ENCODE measurements around the gene VSIG10L. TPM values are rescaled to one million over a fixed set of nuclear protein-coding genes. Genes with fewer than 3 reads are reported as not detected.

VSIG10L gene
- total RNA-seq, 1 donor from 2014 or later, result 3.5 TPM

- Mint-ChIP-seq H3K4me1 (ENCODE audit: unreplicated experiment) (peaks cover 9% of the 10 kb centered on the region), H3K4me3 (ENCODE audit: unreplicated experiment) (peak overlapping the region; percentile 87), H3K9me3 (ENCODE audit: unreplicated experiment) (no peaks in the 10 kb centered on the region), H3K27me3 (ENCODE audit: unreplicated experiment) (no peaks in the 10 kb centered on the region), H3K27ac (ENCODE audit: unreplicated experiment) (no peak overlapping the region), H3K36me3 (ENCODE audit: unreplicated experiment) (no peaks in the 10 kb centered on the region)
- DNase-seq (ENCODE audit: extremely low spot score, unreplicated experiment), result no peak
- TF ChIP-seq, protein P1, sequence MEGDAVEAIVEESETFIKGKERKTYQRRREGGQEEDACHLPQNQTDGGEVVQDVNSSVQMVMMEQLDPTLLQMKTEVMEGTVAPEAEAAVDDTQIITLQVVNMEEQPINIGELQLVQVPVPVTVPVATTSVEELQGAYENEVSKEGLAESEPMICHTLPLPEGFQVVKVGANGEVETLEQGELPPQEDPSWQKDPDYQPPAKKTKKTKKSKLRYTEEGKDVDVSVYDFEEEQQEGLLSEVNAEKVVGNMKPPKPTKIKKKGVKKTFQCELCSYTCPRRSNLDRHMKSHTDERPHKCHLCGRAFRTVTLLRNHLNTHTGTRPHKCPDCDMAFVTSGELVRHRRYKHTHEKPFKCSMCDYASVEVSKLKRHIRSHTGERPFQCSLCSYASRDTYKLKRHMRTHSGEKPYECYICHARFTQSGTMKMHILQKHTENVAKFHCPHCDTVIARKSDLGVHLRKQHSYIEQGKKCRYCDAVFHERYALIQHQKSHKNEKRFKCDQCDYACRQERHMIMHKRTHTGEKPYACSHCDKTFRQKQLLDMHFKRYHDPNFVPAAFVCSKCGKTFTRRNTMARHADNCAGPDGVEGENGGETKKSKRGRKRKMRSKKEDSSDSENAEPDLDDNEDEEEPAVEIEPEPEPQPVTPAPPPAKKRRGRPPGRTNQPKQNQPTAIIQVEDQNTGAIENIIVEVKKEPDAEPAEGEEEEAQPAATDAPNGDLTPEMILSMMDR (IDR thresholded peaks at IDR 0.05), result no peak
Measured at GRCh38 chr19:51337861-51338562, 3.9 kb downstream of the VSIG10L start.

DNA sequence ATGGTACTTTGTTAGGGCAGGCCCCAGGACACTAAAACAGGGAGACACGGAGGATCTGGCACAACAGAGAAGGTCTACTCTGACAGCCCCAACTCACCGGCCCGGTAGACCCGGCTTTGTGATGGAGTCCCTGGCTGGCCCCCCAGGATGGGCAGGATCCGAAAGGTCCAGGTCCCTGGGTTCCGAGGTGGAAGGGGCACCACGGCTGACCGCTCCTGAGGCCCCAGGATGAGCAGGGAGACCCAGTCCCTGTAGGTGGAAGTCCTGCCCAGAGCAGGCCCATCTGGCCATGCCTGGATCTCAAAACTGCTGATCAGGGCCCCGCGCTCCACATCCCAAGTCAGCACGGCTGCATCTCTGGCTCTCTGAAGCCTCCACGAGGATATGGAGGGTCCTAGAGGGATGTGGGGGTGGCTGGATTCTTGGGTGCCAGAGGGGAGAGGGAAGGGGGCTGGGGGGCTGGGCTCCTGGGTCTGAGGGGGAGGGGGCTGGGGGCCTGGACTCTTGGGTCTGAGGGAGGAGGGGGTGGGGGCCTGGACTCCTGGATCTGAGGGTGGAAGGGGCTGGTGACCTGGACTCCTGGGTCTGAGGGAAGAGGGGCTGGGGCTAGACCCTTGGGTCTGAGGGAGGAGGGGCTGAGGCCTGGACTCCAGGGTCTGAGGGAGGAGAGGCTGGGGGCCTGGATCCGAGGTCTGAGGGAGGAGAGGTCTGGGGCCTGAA lies 4.6 kb downstream of the VSIG10L start:
- no peak for DNase-seq (ENCODE audit: extremely low spot score, unreplicated experiment)
- TF ChIP-seq, protein P1 (IDR thresholded peaks at IDR 0.05), result no peak
- Mint-ChIP-seq H3K27me3 (ENCODE audit: unreplicated experiment) (no peaks in the 10 kb centered on the region), H3K4me3 (ENCODE audit: unreplicated experiment) (no peak overlapping the region), H3K27ac (ENCODE audit: unreplicated experiment) (no peak overlapping the region), H3K36me3 (ENCODE audit: unreplicated experiment) (no peaks in the 10 kb centered on the region), H3K9me3 (ENCODE audit: unreplicated experiment) (no peaks in the 10 kb centered on the region), H3K4me1 (ENCODE audit: unreplicated experiment) (peaks cover 9% of the 10 kb centered on the region)

DNA sequence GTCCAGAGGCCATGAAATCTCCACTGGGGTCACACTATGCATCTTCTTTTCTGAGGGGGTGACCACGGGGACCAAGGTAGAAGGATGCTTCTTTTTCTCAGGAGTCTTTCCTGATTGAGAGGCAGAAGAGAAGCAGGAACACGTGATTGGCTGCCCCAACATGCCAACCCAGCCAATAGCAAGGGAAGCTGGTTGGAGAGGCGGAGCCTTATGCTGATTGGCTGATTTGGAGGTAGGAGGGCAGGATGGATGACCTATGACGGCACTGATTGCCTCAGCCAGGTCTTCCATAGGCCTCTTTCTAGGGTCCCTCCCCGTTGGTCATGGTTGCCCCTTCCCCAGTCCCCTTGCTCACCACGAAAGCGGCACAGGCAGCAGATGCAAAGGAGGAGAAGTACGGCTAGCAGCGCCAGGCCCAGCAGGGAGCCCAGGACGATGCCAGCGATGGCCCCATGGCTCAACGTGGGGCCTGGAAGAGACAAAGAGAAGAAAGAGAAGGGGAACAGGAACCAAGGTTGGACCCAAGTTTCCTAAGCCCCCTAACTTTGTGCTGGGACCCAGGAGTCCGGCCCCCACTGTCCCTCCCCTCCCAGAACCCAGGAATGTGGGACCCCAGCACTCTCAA lies 8.0 kb downstream of the VSIG10L start:
- no peak for DNase-seq (ENCODE audit: extremely low spot score, unreplicated experiment)
- Mint-ChIP-seq H3K4me1 (ENCODE audit: unreplicated experiment) (peaks cover 4% of the 10 kb centered on the region), H3K27me3 (ENCODE audit: unreplicated experiment) (no peaks in the 10 kb centered on the region), H3K4me3 (ENCODE audit: unreplicated experiment) (no peak overlapping the region), H3K9me3 (ENCODE audit: unreplicated experiment) (peaks cover 15% of the 10 kb centered on the region), H3K27ac (ENCODE audit: unreplicated experiment) (no peak overlapping the region), H3K36me3 (ENCODE audit: unreplicated experiment) (peaks cover 8% of the 10 kb centered on the region)
- TF ChIP-seq, protein P1 (IDR thresholded peaks at IDR 0.05), result no peak

- Mint-ChIP-seq H3K4me3 (ENCODE audit: unreplicated experiment) (no peak overlapping the region), H3K27ac (ENCODE audit: unreplicated experiment) (no peak overlapping the region), H3K4me1 (ENCODE audit: unreplicated experiment) (peaks cover 1% of the 10 kb centered on the region), H3K36me3 (ENCODE audit: unreplicated experiment) (peaks cover 8% of the 10 kb centered on the region), H3K9me3 (ENCODE audit: unreplicated experiment) (peaks cover 15% of the 10 kb centered on the region), H3K27me3 (ENCODE audit: unreplicated experiment) (no peaks in the 10 kb centered on the region)
- DNase-seq (ENCODE audit: extremely low spot score, unreplicated experiment), result no peak
- TF ChIP-seq, protein P1 (IDR thresholded peaks at IDR 0.05), result no peak
Measured at GRCh38 chr19:51331716-51332115, 10.2 kb downstream of the VSIG10L start.

DNA sequence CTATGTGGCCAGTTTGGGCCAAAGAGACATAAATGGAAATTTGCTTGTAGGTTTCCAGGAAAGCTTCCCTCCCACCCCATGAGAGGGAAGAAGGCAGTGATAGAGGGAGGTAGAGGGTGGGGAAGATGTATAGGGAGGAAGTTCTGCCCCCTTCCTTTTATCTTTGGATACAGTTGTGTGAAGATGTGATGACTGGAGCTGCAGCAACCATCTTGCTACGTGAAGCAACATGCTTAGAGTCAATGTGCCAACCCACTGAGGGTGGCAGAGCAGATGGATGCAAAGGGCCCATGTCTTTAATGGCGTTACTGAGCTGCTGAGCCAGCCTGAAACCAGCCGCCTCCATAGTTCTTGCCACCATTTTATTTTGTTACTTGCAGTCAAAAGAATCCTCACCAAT lies 10.7 kb downstream of the VSIG10L start:
- H3K27me3 Mint-ChIP-seq (ENCODE audit: unreplicated experiment), result no peaks in the 10 kb centered on the region
- TF ChIP-seq, protein P1 (IDR thresholded peaks at IDR 0.05), result no peak
- peaks cover 1% of the 10 kb centered on the region for H3K4me1 Mint-ChIP-seq (ENCODE audit: unreplicated experiment)
- H3K36me3 Mint-ChIP-seq (ENCODE audit: unreplicated experiment), result peaks cover 8% of the 10 kb centered on the region
- no peak for DNase-seq (ENCODE audit: extremely low spot score, unreplicated experiment)
- peaks cover 15% of the 10 kb centered on the region for H3K9me3 Mint-ChIP-seq (ENCODE audit: unreplicated experiment)
- H3K27ac Mint-ChIP-seq (ENCODE audit: unreplicated experiment), result no peak overlapping the region
- H3K4me3 Mint-ChIP-seq (ENCODE audit: unreplicated experiment), result no peak overlapping the region
